Measurements from ENCODE around the gene ZNRF1.
"Not testable (repeated sequence)": the region's sequence is repeated elsewhere in the genome, so short reads cannot be mapped to it uniquely, and the experiment has no call there.

The ZNRF1 gene

DNA sequence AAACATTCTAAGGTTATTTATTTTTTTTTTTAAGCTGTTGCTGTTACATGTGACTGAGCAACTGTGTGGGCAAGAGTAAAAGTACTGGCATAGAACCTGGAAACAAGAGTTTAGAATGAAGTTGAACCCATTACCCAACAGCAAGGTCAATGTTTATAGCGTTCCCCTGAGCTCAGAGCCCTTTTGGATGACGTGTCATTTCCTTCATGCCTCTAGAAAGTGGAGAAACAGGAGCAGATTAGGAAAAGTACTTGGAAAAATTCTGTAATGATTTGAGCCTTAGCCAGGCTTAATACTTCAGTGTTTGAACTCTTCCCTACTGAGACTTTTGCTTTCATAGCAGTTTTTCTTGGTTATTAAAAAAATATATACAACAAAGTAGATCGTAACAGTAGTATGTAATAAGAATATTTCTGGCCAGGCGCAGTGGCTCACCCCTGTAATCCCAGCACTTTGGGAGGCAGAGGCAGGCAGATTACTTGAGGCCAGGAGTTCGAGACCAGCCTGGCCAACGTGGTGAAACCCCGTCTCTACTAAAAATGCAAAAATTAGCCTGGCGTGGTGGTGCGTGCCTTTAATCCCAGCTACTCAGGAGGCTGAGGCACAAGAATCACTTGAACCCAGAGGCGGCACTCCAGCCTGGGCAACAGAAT, 27.5 kb downstream of the ZNRF1 start:
- DNase-seq (ENCODE audit: low read depth in 2 of 2, low spot score in 1 of 2), result not testable (repeated sequence)

DNA sequence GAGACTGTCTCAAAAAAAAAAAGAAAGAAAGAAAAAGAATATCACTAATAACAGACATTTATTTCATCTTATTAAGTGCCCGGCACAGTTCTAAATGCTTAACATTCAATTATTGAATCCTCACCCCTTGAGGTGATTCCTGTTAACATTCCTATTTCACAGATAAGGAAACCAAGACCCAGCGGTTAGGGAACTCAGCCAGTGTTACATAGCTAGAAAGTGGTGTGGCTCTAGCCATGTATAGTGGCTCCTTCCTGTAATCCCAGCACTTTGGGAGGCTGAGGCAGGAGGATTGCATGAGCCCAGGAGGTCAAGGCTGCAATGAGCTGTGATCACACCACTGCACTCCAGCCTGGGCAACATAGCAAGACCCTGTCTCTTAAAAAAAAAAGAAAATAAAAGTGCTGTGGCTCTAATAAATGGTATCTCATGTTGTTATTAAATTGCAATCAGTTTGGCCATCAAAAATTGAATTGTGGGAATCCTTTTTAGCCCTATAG, 28.1 kb downstream of the ZNRF1 start:
- DNase-seq (ENCODE audit: low read depth in 2 of 2, low spot score in 1 of 2), result no peak

DNA sequence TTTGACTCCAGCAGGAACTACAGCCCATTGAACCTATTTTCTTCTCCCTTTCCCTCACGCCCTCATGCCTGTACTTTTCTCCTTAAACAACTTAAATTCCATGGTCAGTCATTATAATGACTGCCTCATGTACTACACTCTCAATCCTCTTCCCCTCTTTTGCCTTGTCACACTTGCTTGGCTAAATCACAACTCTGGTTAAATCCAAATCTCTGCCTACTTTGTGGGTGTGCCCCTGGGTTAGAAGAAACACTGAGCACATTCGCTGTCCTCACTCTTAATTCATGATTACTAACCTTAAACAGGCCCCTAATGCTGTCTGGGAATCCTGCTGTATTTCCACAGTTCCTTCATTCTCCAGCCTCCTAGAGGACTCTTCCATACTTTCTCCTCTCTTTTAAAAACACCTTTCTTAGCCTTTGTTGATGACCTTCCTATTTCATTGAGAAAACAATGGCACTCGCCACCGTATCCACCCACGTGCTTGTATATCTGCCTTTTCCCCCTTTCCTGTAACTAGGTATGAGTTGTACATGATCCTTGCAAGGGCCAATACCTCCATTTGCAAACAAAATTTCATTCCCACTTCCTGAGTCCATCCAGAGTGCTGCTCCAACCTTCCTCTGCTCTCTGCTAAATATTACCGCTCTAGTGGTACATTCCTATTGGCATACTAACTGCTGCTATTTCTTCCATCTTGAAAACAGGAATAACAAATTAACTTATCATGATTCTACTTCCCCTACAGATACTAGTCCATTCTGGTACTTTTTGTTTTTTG, 28.9 kb downstream of the ZNRF1 start:
- DNase-seq (ENCODE audit: low read depth in 2 of 2, low spot score in 1 of 2), result no peak

DNA sequence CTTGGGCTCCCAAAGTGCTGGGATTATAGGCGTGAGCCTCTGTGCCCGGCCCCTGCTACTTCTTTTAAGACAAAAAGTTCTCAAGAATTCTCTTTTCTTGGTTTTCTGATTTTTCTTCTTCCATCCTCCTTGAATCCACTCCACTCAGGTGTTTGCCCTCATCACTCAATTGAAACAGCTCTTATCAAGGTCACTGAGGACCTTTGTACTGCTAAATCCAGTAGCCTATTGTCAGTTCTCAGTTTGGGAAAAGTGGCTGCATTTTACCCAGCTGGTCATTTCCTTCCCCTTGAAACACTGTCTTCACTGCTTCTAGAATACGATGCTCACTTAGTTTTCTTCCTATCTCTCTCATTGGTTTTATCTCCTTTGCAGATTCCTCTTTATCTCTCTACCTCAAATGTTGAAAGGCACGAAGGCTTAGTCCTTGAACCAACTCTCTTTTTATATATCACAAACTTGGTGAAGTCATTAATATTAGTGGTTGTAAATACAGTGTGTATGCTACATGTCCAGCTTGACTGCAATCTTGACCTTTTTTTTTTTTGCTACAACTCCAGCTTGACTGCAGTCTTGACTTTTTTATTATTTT, 29.8 kb downstream of the ZNRF1 start:
- DNase-seq (ENCODE audit: low read depth in 2 of 2, low spot score in 1 of 2), result no peak

DNA sequence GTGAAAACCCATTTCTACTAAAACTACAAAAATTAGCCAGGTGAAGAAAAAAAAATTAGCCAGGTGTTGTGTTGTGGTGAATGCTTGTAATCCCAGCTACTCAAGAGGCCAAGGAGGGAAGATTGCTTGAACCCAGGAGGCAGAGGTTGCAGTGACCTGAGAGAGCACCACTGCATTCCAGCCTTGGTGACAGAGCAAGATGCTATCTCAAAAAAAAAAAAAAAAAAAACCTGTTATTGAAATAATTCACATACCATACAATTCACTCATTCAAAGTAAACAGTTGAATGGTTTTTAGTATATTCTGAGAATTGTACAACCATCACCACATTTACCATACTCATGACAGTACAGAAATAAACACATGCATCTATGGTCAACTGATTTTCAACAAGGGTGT, 31.0 kb downstream of the ZNRF1 start:
- no peak for DNase-seq (ENCODE audit: low read depth in 2 of 2, low spot score in 1 of 2)

DNA sequence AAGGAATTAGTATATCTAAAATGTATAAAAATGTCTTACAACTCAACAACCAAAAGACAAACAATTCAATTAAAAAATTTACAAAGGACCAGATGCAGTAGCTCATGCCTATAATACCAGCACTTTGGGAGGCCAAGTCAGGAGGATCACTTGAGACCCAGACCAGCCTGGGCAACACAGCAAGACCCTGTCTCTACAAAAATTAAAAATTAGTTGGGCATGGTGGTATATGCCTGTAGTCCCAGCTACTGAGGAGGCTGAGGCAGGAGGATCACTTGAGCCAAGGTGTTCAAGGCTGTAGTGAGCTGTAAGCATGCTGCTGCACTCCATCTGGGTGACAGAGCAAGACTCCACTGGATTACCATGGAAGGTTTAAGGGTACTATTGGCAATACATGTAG, 33.8 kb downstream of the ZNRF1 start:
- no peak for DNase-seq (ENCODE audit: low read depth in 2 of 2, low spot score in 1 of 2)

DNA sequence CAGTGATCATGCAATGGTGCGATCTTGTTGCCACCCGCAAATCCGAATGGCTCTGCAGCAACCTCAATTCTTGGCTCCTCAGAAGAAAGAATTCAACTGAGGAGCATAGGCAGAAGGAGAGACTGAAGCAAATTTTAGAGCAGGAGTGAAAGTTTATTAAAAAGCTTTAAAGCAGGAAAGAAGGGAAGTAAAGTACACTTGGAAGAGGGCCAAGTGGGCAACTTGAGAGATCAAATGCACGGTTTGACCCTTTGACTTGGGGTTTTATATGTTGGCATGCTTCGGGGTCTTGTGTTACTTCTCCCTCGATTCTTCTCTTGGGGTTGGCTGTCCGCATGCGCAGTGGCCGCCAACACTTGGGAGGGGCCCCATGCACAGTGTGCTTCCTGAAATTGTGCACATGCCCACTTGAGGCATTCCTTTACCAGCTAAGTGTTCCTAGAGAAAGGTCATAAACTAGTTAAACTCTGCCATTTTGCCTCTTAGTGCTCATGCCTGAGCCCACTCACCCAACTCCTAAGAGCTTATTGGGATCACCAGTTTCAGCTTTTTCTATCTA, 36.7 kb downstream of the ZNRF1 start:
- no peak for DNase-seq (ENCODE audit: low read depth in 2 of 2, low spot score in 1 of 2)

DNA sequence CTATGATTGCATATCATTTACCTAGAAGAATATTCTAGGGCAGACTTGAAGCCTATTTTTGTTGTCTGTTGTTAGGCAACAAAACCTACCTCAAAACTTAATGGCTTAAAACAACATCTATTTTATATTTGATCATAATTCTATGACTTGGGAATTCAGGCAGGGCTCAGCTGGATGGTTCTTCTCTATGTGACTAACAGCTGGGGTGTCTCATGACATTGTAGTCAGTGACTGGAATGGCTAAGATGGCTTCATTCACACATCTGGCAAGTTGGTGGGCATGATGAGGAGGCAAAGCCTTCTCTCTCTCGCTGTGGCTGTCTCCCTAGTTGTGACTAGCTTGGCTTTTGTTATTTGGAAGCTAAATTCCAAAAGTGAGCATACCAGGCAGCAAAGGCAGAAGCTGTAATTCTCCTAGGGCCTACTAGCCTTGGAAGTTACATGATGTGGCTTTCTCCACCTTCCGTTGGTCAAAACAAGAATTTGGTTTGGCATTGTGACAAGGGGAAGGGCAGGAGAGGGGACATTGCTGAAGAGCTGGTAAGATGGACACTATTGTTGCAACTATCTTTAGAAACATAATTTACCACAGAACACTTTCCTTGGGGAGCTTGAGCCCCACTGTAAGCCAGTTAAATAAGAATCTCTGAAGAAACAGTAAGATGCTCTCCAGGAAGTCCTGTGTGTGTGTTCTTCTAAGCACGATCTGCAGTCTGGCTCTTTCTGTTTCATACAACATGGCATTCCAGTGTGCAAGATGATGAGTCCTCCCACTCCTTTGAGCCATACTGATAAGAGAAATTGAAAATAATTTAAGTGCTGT, 39.4 kb downstream of the ZNRF1 start:
- no peak for DNase-seq (ENCODE audit: low read depth in 2 of 2, low spot score in 1 of 2)

DNA sequence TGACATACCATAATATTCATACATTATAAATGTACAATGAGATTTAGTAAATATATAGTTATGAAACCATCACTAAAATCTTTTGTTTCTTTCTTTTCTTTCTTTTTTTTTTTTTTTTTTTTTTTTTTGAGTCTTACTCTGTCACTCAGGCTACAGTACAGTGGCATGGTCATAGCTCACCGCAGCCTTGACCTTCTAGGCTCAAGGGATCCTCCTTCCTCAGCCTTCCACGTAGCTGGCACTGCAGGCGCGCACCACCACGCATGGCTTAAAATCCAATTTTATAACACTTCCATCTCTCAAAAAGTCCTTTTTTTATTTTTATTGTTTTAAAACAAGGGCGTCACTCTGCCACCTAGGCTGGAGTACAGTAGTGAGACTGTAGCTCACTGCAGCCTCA, 41.1 kb downstream of the ZNRF1 start:
- no peak for DNase-seq (ENCODE audit: low read depth in 2 of 2, low spot score in 1 of 2)

DNA sequence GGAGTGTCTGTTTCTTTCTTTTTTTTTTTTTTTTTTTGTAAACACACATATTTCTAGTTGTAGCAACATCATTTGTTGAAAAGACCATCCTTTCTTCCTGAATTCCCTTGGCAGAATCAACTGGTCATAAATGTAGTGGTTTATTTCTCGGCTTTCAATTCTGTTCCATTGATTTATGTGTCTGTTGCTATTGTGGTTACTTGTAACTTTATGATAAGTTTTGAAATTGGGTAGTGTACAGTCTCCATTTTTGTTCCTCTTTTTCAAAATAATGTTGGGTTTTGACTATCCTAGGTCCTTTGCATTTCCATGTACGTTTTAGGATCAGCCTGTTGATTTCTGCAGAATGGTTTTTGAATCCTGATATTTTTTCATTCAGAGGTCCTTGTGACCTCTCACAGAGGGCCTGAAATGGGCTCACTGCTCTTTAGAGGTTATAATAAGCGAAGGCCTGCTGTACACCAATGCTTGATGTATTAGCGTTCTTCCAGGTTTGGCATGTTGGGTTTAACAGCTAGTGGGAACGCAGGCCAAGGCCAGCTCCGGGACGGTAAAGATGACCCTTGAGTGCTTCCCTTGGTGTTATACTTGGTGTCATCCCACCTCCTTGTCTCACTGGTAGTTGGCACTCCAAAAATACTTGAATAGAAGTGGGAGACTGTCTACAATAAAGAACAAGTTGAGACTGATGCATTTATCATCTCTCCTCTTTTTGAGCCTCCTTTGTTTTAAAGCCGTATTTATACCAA, 43.8 kb downstream of the ZNRF1 start:
- no peak for DNase-seq (ENCODE audit: low read depth in 2 of 2, low spot score in 1 of 2)

DNA sequence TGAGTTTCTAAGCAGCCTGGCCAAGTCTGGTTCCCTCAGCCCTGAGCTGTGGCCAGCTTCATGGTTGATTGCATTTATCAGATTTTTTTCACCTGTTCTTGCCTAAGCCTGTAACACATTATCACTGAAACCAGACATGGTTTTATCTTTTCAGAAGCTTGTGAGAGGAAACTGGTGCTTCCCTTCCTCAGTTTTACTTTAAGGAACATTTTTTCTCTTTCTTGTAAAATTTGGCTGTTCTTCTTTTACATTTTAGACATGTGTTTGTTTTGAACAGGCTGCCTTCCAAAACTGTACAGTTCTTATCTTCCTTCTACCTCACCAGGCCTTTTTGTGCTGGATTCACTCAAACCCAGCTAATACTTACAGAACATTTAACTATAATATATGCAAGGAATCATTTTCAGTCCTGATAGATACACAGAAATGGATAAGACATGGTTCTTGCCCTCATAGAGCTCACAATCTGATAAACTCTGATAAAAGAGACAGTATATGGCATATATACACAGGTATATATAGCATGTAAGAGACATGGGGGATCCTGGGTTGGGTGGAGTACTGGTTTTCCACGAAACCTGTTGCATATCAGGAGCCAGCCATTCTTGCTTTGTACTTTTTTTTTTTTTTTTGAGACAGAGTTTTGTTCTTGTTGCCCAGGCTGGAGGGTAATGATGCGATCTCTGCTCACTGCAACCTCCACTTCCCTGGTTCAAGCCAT, 44.5 kb downstream of the ZNRF1 start:
- no peak for DNase-seq (ENCODE audit: low read depth in 2 of 2, low spot score in 1 of 2)

DNA sequence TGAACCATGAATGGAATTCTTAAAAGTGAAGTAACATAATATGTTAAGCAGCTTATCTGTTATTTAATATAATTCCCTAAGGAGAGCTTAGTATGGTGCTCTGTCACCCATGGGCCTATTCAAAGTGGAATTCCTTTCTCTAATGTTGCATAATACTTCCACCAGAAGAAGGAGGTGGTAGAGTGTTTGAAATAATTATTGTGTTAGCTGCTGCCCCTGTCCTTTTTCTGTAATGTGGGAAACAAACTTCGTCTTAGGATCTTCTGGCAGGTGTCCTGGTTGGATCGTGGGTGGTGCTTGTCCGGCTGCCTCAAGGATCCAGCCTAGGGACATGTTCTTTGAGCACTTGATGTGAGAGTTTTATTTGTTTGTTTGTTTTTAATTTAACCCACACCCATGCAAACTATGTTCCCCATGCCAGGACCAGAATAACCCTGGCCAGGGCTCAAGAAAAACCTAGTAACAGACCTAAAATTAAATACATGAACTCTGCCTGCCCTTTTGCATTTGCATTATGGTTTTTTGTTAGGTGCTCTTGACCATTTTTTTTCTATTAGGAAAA, 46.1 kb downstream of the ZNRF1 start:
- no peak for DNase-seq (ENCODE audit: low read depth in 2 of 2, low spot score in 1 of 2)

DNA sequence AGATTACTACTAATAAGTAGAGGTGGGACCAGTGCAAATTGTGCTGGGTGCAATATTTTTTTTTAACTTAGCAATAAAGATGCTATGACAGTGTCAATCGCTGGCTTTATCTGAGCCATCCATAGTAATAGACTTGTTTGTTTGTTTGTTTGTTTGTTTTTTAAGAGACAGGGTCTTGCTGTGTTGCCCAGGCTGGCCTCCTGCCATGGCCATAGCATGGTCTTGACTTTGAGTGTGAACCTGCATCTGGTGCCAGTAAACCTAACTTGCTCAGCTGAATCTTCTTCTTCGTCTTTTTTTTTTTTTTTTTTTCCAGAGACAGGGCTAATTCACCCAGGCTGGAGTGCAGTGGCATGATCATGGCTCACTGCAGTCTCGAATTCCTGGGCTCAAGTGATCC, 46.6 kb downstream of the ZNRF1 start:
- DNase-seq (ENCODE audit: low read depth in 2 of 2, low spot score in 1 of 2), result no peak

DNA sequence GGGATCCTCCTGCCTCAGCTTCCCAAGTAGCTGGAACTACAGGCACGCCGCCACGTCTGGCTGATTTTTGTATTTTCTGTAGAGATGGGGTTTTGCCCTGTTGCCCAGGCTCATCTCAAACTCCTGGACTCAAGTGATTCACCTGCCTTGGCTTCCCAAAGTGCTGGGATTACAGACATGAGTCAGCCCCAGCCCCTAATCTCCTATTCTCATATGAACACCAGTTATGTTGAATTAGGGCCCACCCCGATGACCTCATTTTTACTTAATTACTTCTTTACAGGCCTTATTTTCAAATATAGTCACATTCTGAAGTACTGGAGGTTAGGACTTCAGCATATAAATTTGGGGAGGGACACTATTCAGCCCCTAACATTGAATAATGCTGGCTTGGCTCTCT, 49.2 kb downstream of the ZNRF1 start:
- DNase-seq (ENCODE audit: low read depth in 2 of 2, low spot score in 1 of 2), result no peak

DNA sequence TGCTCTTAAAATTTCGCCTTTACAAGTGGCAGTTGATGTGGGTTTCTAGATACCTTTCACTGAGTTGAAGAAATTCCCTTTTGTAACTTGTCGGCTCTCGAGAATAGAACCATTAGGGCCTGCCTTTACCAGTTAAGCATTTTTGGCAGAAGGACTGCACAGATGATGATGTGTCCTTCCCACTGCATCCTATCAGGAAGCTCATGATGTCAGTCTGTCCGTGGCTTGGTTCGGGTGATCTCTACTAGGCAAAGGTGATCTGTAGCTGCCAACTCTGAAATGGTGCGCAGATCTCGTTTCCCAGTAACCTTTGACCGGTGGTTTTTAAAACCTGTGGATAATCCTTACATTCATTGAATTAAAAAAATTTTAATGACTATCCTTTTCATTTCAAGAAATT, 49.7 kb downstream of the ZNRF1 start:
- DNase-seq (ENCODE audit: low read depth in 2 of 2, low spot score in 1 of 2), result no peak

DNA sequence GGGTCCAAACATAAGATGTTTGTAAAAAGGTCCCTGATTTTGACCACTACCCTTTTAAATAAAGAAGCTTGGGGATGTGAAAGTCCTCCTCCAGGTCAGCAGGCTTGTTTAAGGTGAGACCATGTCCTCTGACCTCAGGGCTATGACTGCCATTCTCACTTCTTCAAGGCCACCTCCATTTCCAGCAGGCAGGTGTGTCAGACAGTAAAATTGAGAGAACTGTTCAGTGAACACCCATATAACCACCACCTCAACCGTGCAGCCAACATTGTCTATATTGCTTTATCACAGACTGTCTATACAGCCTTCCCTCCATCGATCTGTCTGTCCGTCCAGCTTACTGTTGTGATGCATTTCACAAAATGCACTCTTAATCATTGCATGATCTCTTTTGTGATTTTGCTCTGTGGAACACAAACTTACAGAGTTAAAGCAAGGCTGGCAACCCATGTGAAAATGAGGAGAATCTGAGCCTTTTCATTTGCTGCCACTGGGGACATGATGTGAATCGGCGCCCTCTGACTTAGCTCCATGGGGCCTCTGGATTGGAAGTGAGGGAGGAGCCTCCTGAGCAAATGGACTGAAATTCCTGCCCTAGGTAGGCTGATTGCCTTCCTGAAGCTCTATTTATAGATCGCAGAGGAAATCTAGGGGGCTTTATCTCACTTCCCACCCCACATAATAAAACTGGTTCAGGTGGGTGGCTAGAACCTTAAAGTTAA, 53.8 kb downstream of the ZNRF1 start:
- DNase-seq (ENCODE audit: low read depth in 2 of 2, low spot score in 1 of 2), result no peak

DNA sequence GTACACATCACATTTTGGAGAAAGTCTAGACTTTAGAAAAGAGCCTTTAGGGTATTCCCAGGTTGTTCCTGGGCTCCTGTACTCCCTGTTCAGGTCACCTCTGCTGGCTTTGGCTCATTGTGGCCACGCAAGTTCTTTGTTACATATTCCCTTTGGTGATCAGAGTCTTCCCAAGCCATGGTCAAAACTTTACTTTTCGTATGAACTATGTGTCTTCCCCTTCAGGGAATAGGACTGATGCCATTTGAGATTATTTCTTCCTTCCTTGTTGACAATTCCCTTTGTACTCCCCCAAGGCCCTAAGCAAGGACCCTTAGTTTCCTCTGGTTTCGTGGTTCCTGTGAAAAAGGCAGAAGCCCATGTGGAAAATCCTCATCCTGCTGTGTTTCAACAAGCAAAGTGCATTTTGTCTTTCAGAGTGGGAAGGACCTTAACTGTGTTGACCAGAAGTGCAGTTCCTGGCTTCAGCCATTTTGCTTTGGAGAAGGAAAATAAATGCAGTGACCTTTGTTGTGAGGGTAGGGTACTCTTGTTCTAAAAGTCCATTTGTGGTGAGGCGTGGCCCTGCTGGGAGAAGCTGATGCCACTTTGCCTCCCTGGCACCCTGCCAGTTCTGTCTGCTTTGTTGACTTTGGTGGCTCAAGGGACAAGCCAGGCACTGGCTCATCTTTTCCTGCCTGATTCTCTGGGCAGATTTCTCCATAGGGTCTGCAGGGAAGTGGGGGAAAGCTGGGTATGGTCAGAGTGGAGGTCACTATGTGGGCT, 55.1 kb downstream of the ZNRF1 start:
- no peak for DNase-seq (ENCODE audit: low read depth in 2 of 2, low spot score in 1 of 2)

DNA sequence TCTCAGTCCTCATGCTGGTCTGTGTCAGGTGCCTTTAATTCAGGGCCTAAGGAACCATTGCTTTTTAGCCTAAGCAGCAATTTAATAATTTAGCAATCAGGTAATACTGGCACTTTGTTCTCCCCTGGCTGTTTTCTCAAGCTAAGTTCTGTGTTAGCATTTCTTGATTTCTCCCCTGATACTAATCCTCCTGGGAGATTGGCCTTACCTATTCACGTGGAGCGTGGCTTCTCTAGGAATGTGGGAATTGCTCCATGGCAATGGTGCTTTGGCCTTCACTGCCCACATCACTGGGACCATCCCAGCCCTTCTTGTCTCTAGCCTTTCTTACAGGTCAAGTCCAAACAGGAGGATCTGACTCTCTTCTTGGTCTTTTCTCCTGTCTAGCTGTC, 55.7 kb downstream of the ZNRF1 start:
- no peak for DNase-seq (ENCODE audit: low read depth in 2 of 2, low spot score in 1 of 2)
